ENCODE data around the gene ARL15. TPM values are rescaled to one million over a fixed set of nuclear protein-coding genes. Genes with fewer than 3 reads are reported as not detected.

Gene ARL15
- total RNA-seq, 6 donors from 2014 or later, result 6.7 to 36.4 (median 20.7) TPM

- ATAC-seq (ENCODE audit: low FRiP score in 2 of 2), result no peak
- TF ChIP-seq POLR2A (IDR thresholded peaks at IDR 0.05) (no peak), EP300 (IDR thresholded peaks at IDR 0.05) (no peak), CTCF (IDR thresholded peaks at IDR 0.05) (no peak), POLR2AphosphoS5 (IDR thresholded peaks at IDR 0.05) (no peak)
- 83 to 86% methylated on average over 3 of the region's 3 CpGs for WGBS, 2 donors
- Histone ChIP-seq H3K9me3 (no peaks in the 10 kb centered on the region), H3K27me3 (no peaks in the 10 kb centered on the region), H3K4me1 (no peaks in the 10 kb centered on the region), H3K36me3 (no peaks in the 10 kb centered on the region), H3K27ac (no peak overlapping the region), H3K4me3 (no peak overlapping the region)
- no peak for DNase-seq
These were observed 288.1 kb downstream of the ARL15 start for GRCh38 chr5:54022223-54022622.

- H3K9me3 ChIP-seq, result no peaks in the 10 kb centered on the region
- no peaks in the 10 kb centered on the region for H3K27me3 ChIP-seq
- no peaks in the 10 kb centered on the region for H3K36me3 ChIP-seq
- no peak for ATAC-seq (ENCODE audit: low FRiP score in 2 of 2)
- no peak overlapping the region for H3K27ac ChIP-seq
- DNase-seq, result no peak
- no peaks in the 10 kb centered on the region for H3K4me1 ChIP-seq
- WGBS, 2 donors, result 57 to 58% methylated on average over 5 of the region's 5 CpGs
- TF ChIP-seq POLR2AphosphoS5 (IDR thresholded peaks at IDR 0.05), result no peak
- TF ChIP-seq CTCF (IDR thresholded peaks at IDR 0.05), result no peak
- no peak for TF ChIP-seq EP300 (IDR thresholded peaks at IDR 0.05)
- no peak for TF ChIP-seq POLR2A (IDR thresholded peaks at IDR 0.05)
- no peak overlapping the region for H3K4me3 ChIP-seq
These were observed 288.8 kb downstream of the ARL15 start for GRCh38 chr5:54021431-54022164.

- 92 to 95% methylated on average over 3 of the region's 3 CpGs for WGBS, 2 donors
- Histone ChIP-seq H3K4me3 (no peak overlapping the region), H3K27ac (no peak overlapping the region)
These were observed 291.9 kb downstream of the ARL15 start for GRCh38 chr5:54018438-54018837.

GRCh38 chr5:54017580-54017979, 292.8 kb downstream of the ARL15 start:
- TF ChIP-seq EP300 (IDR thresholded peaks at IDR 0.05), result no peak
- no peak for TF ChIP-seq POLR2A (IDR thresholded peaks at IDR 0.05)
- TF ChIP-seq POLR2AphosphoS5 (IDR thresholded peaks at IDR 0.05), result no peak
- TF ChIP-seq CTCF (IDR thresholded peaks at IDR 0.05), result no peak

More at GRCh38 chr5:54018438-54018837, 291.9 kb downstream of the ARL15 start:
- H3K9me3 ChIP-seq, result peaks cover 0 to 12% (median 2%) of the 10 kb centered on the region in 4 donors
- no peak for TF ChIP-seq CTCF (IDR thresholded peaks at IDR 0.05)
- TF ChIP-seq EP300 (IDR thresholded peaks at IDR 0.05), result no peak
- TF ChIP-seq POLR2A (IDR thresholded peaks at IDR 0.05), result no peak
- TF ChIP-seq POLR2AphosphoS5 (IDR thresholded peaks at IDR 0.05), result no peak
- no peaks in the 10 kb centered on the region for H3K36me3 ChIP-seq
- H3K27me3 ChIP-seq, result no peaks in the 10 kb centered on the region
- no peak for DNase-seq
- ATAC-seq (ENCODE audit: low FRiP score in 2 of 2), result no peak
- no peaks in the 10 kb centered on the region for H3K4me1 ChIP-seq

More at GRCh38 chr5:54017580-54017979, 292.8 kb downstream of the ARL15 start:
- H3K27me3 ChIP-seq, result no peaks in the 10 kb centered on the region
- H3K9me3 ChIP-seq, result peaks cover 0 to 12% (median 2%) of the 10 kb centered on the region in 4 donors
- WGBS, 2 donors, result 85 to 89% methylated on average over 2 of the region's 2 CpGs
- H3K27ac ChIP-seq, result no peak overlapping the region
- H3K4me1 ChIP-seq, result no peaks in the 10 kb centered on the region
- no peak for ATAC-seq (ENCODE audit: low FRiP score in 2 of 2)
- no peak overlapping the region for H3K4me3 ChIP-seq
- DNase-seq, result no peak
- H3K36me3 ChIP-seq, result no peaks in the 10 kb centered on the region

Data from upper lobe of left lung (tissue), 6 donors.